HG02981 (cell line): ENCODE measurements around the gene PDGFD.

ENCODE experiments used
- ATAC-seq: cut with Tn5 transposase; IDR thresholded peaks from one replicate; pipeline ENCODE4 v1.9.1; 2021; ENCODE audit warnings: mild to moderate bottlenecking, moderate library complexity; ENCODE audit not compliant: unreplicated experiment

Gene PDGFD

DNA sequence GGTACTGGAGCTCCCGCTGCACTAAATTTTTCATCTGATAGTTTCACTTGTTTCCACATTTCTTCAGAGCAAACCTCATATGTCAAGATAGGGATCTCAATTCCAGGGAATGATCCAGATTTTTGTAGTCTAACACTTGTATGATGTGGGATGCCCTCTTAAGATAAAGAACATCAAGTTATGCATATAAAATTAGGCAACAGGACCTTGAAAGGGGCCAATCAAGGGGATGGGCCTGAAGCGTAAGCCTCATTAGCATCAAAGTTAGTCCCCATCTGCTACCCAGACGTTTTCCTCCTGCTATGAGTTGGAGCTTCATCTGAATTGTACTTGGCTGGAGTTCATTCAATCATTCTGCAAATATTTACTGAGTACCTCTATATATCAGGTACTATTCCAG lies 17.5 kb downstream of the PDGFD start:
- ATAC-seq, result no peak

DNA sequence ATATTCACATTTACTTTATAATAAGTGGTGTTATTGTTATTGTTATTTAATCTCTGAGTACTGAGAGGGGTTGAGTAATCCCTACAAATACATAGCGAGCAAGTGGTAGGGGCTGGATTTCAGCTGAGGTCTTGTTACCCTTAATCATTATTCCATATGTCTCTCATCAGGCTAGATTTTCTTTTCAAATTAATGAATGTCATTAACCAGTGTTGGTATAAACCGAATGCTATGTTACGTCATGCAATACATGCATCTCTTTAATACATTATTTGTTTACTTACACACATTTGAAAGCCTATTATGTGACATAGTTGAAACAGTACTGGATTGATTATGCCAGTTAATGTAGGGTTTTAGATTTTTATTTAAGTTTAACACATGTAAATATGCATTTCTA lies 18.9 kb downstream of the PDGFD start:
- ATAC-seq, result no peak

DNA sequence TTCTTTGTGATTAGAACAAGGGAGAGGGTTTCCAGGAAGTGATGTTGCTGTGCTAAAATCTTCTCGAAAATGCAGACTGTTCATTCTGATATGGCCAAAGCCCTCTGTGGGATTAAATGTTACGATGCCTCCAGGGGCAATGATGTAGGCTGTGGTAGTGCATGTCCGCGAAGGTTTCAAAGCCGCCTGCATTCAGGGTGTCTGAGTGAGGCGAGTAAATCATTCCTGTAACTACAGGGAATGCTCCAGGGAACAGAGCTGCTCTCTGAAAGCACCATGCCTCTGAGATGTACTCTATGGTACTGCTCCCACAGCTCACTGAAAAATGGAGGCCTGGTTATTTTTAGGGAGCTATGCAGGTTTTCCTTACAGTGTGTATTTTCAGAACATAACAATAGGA lies 21.2 kb downstream of the PDGFD start:
- no peak for ATAC-seq

DNA sequence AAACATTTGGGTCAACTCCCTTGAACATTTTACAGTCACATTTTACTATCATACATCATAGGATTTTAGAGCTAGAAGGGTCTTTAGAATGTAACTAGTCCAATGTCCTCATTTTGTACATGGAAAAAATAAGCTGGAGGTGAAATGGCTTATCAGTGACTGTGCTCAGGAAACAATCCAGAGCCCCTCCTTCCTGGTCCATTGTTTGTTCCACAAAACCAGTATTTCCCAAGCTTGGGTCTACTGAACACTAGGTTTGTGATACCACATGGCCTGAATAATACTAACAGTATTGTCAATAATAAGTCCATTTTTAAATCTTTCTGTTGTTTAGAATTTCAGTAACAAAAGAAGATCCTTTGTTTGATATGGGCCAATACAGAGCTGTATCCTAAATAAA lies 27.1 kb downstream of the PDGFD start:
- no peak for ATAC-seq

- ATAC-seq, result no peak
Observed at GRCh38 chr11:104134745-104135144, 29.2 kb downstream of the PDGFD start.

DNA sequence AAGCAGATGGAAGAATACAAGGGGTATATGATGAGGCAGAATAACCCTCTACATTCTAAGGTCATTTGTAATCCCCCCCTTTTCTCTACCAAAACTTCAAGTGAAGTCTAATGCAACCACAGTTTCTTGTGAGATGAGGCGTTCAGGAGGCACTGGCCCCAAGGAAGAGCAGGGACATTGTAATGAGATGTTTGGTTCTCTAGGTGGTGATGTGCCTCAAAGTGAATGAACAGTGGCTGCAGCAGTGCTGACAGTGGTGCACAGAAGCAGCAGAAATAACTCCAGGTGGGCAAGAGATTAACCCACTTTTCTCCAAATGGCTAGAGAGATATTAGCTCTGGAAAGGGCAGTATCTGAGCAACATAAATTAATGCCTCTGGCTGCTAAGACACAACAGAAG lies 33.8 kb downstream of the PDGFD start:
- no peak for ATAC-seq

DNA sequence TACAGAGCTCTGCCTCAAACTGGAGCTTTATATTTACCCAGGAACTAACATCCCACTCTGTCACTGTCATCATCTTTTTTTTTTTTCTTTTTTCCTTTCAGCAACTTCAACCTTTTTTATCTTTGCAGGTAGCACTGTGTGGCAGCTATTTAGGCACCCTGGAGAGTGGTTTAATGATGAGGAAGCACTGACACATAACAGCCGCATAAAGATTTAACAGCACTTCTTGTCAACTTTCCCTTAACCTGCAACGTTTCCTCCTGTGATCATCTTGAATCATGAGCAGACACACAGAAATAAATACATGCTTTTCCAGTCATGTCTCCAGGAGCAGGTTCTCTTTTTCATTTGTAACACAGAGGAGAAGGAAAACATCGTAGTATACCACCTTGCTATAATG lies 34.8 kb downstream of the PDGFD start:
- no peak for ATAC-seq

DNA sequence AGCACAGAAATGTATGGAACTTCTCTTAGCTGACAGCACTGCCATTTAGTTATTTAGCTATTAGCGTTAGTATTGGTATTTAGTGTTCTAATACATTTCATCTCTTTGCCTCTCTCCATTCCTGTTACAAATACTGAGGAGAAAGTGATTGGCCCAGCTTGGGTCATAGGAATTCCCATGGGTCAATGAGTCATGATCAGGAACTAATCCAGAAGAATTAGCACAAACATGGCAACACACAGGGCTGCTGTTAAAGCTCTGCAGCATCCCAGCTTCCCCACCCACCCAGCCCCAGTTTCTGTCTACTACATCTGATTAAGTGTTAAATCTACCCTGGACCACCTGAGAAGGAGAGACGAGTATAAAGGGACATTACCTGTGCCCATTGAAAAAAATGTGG lies 36.1 kb downstream of the PDGFD start:
- no peak for ATAC-seq

DNA sequence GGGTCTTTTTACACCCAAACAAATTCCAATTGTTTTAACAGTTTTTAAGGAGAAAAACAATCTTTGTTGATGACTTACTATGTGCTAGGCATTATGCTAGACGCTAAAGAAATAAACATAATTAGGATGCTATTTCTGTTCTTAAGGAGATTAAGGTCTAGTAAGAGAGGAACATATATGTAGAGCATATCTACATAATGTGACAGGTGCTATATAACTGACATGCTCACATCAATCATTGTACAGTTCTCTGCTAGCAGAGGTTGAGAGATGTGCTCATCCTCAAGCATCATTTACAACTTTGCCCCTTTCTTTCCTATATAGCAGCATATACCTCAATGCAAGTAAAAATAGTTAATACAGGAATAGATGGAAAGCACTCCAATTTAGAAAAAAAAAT lies 37.5 kb downstream of the PDGFD start:
- ATAC-seq, result no peak

- ATAC-seq, result peak; percentile 81
Observed at GRCh38 chr11:104124979-104125378, 39.0 kb downstream of the PDGFD start.

DNA sequence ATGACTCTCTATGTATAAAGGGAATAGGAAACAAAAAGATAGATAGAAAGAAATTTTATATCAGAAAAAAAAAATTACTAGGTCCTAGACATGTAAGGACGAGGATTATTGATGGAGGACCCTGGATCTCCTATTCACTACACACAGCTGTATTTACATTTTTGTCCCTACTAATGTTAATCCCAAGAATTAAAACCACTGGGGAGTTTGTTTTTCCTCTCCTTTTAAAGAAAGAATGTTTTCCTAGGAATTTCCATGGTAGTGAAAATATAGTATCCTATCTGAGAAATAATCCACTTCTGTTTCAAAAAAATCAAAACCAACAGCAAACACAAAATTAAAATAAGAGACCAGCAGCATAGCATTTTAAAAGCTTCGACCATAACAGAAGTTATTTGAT lies 41.1 kb downstream of the PDGFD start:
- ATAC-seq, result no peak

DNA sequence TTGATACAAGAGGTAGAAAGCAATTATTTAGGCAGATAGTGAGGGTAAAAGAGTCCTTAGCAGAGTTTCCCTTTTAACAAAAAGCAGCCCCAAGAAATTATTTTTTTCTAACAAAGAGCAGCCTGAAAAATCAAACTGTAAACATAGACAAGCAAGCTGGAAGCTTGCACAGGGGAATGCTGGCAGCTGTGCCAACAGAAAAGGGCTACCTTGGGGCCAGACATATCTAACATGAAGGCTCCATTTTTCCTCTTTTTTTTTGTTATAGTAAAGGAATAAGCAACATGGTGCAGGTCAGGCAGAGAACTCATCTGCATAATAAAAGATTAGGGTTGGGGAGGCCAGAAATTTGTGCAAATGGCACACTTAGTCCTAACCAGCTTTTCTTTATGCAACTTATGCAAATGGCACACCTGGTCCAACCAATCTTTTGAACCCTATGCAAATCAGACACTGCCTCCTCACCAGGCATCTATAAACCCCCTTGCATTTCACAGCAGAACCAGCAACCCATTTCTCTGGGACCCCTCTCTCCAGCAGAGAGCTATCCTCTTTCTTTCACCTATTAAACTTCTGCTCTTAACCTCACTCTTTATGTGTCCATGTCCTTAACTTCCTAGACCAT lies 41.8 kb downstream of the PDGFD start:
- no peak for ATAC-seq

GRCh38 chr11:104120493-104121137 lies 43.3 kb downstream of the PDGFD start:
- no peak for ATAC-seq

GRCh38 chr11:104118105-104118744 lies 45.7 kb downstream of the PDGFD start:
- ATAC-seq, result no peak

GRCh38 chr11:104113541-104113940 lies 50.4 kb downstream of the PDGFD start:
- ATAC-seq, result no peak

DNA sequence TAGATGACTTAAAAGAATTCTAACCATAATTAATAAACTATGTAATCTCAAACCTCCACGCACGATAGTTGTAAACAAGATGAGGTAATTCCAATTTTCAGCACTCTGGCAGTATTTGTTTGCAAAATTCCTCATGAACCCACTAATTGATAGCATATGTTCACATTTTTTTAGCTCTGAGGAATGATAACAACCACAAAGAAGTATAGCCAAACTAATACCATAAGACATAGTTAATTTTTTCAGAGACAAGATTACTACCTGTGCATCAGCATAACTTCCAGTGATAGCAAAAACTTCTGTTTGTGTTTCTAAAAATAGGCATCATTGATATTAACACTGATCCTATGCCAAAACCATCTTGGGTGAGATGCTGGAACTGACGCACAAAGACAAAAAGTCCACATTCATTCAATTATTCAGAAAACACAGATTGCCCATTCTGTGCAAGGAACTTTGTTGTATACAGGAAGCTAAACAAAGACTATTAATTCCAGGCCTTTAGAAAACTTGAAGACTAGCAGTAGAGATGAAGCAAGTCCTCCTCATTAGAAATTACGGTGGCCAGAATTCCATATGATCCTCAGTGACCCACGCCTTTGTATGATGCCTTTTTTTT lies 57.7 kb downstream of the PDGFD start:
- ATAC-seq, result no peak

GRCh38 chr11:104105155-104105554 lies 58.8 kb downstream of the PDGFD start:
- no peak for ATAC-seq

DNA sequence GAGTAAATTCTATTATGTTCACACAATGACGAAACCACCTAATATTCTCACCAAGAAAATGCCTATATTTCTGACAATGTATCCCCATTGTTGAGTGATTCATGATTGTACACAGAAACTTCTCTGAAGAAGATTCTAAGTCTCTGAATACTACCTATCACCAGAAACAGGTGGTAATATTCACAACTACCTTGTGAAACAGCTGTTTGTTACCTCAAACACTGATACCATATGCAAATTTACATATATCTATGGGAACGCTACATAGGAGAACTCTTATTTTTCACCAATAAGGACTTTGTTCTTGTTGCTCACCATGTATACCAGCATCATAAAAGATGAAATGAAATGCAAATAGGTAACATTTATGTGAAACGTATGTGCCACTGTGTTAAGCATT lies 59.3 kb downstream of the PDGFD start:
- no peak for ATAC-seq

DNA sequence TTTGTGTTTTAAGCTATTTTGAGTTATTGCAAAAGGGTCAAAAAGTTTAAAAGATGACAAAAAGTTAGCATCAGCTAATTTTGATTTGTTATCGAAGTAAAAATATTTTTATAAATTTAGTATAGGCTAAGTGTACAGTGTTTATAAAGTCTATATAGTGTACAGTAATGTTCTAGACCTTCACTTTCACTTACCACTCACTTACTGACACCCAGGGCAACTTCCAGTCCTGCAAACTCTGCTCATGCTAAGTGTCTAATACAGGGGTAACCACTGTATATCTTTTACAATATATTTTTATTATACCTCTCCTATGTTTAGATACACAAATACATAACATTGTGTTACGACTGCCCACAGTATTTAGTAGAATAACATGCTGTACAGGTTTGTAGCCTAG lies 59.7 kb downstream of the PDGFD start:
- no peak for ATAC-seq

GRCh38 chr11:104098555-104098954 lies 65.4 kb downstream of the PDGFD start:
- ATAC-seq, result no peak

DNA sequence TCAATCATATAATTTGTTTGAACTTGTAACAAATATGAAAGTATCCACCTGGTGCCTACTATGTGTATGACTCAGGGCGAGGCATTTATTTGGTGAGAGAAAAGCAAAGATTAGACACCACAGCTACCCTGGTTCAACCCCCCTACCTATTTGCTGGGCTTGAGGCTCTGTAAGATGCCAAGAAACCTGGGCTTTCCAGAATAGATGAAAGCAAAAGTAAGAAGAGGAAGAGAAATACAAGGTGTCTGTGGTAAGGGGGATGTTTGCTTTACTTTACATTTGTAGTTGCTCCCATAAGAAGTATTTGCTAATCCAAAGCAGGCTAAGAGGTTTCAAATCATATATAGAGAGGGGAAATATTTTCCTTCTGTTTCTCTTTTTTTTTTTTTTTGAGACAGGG lies 65.8 kb downstream of the PDGFD start:
- peak; percentile 73 for ATAC-seq

GRCh38 chr11:104096900-104097299 lies 67.0 kb downstream of the PDGFD start:
- ATAC-seq, result no peak
